Spleen (tissue), 11 donors: ENCODE results near the gene RPTOR. TPM values are rescaled to one million over a fixed set of nuclear protein-coding genes. Genes with fewer than 3 reads are reported as not detected.
A peak's percentile ranks its signal among the peaks of the same experiment; 100 is the strongest.

Experiments
- DNase-seq: peaks from one replicate; pipeline ENCODE4 v3.0.0-alpha.2; 2020
- H3K27ac ChIP-seq, 8 donors: fragments of 200-600 bp; sonication (generic) in 7 of 8; 1 replicate in 4 of 8; 2 replicates in 4 of 8; pipeline versions ENCODE4 v1.5.0 to v1.8.0; 2016 to 2021; ENCODE audit warnings: inconsistent platforms in 4 of 8, mild to moderate bottlenecking in 4 of 8, moderate library complexity in 1 of 8
- H3K27me3 ChIP-seq, 7 donors: fragments of 200-600 bp; sonication (generic) in 6 of 7; replicated peaks in 1 of 7; 1 replicate in 4 of 7; 2 replicates in 3 of 7; pipeline versions ENCODE4 v1.5.0 to v1.8.0; 2016 to 2021; ENCODE audit warnings: inconsistent platforms in 3 of 7, mild to moderate bottlenecking in 1 of 7
- H3K36me3 ChIP-seq, 6 donors: fragments of 200-600 bp; sonication (generic) in 5 of 6; 1 replicate in 4 of 6; 2 replicates in 2 of 6; pipeline versions ENCODE4 v1.5.0 to v1.8.0; 2016 to 2021; ENCODE audit warnings: inconsistent platforms in 2 of 6
- H3K4me1 ChIP-seq, 6 donors: fragments of 200-600 bp; sonication (generic) in 5 of 6; 1 replicate in 3 of 6; 2 replicates in 3 of 6; pipeline versions ENCODE4 v1.5.0 to v1.8.0; 2016 to 2021; ENCODE audit warnings: inconsistent platforms in 3 of 6
- H3K4me3 ChIP-seq, 8 donors: fragments of 200-600 bp; sonication (generic) in 7 of 8; 1 replicate in 4 of 8; 2 replicates in 4 of 8; pipeline versions ENCODE4 v1.5.0 to v1.8.0; 2016 to 2021; ENCODE audit warnings: inconsistent platforms in 4 of 8, mild to moderate bottlenecking in 4 of 8, moderate library complexity in 2 of 8
- H3K9me3 ChIP-seq, 8 donors: fragments of 200-600 bp; sonication (generic) in 7 of 8; 1 replicate in 4 of 8; 2 replicates in 4 of 8; pipeline versions ENCODE4 v1.5.0 to v1.8.0; 2016 to 2021; ENCODE audit warnings: inconsistent platforms in 4 of 8
- POLR2A ChIP-seq, 3 donors: fragments of 450-650 bp; IDR thresholded peaks; one replicate each; pipeline ENCODE4 v1.5.1; 2017; ENCODE audit warnings: antibody characterized with exemption in 3 of 3, mild to moderate bottlenecking in 1 of 3
- POLR2AphosphoS5 ChIP-seq, 3 donors: sonication (generic); formaldehyde crosslinking; IDR thresholded peaks; one replicate each; pipeline ENCODE4 v1.5.1; 2017; ENCODE audit warnings: antibody characterized with exemption in 3 of 3
- WGBS, 5 donors: extraction: QIAGEN DNeasy Blood & Tissue Kit in 3 of 5; methylation state at CpG; one replicate each; pipeline versions ENCODE4 v1.1.5 to v1.1.7; 2013 to 2018; 5-methylcytosine and 5-hydroxymethylcytosine counted together
- intact Hi-C: fragments of 100-400 bp; cut with DNase I; formaldehyde crosslinking; loops from one replicate; pipeline ENCODE4 v1.15.0; 2023; ENCODE audit warnings: low total_unique reads
- polyA plus RNA-seq, 3 donors: library from polyadenylated mRNA; stranded (reverse); fragments of 200-250 nt; gene quantifications; one replicate each; pipeline ENCODE4 v1.2.1, GENCODE V29; 2013
- total RNA-seq, 7 donors: library from RNA; depleted of rRNA in 3 of 7; stranded (reverse); fragments of >200 nt in 3 of 7; fragmentation: NEBNext Ultra II Directional in 4 of 7; extraction: Animal tissue kit (Norgen Biotek cat#: 25700) in 4 of 7; gene quantifications; one replicate each; pipeline versions ENCODE4 v1.1.0 to v1.2.1, GENCODE V29; 2016 to 2021
- TF ChIP-seq, protein P1 (sequence below), 11 experiments: fragments of 200-600 bp in 7 of 11; fragments of 450-650 bp in 4 of 11; sonication (generic) in 4 of 11; IDR thresholded peaks in 8 of 11; conservative IDR thresholded peaks in 3 of 11; 1 replicate in 7 of 11; 2 replicates in 4 of 11; pipeline versions ENCODE4 v1.4.0 to v1.8.0; 2016 to 2021; ENCODE audit warnings: antibody characterized with exemption in 11 of 11, inconsistent platforms in 4 of 11, mild to moderate bottlenecking in 1 of 11
- donor health status: healthy with polysubstance abuse.
- donor health status: DM: no; HTN: no; CAD: no; lungs with moderate emphysema.
- donor health status: DM: no; HTN: no; CAD: no.
- donor health status: Bipolar disorder and iron deficiency.
- donor health status: healthy.
- donor health status: DM: no; HTN: no; CAD: no.
- donor health status: DM: yes; HTN: yes; CAD: no.

The RPTOR gene
- total and polyA plus RNA-seq, 10 donors = 3.1 to 61.2 (median 40.7) TPM

DNA sequence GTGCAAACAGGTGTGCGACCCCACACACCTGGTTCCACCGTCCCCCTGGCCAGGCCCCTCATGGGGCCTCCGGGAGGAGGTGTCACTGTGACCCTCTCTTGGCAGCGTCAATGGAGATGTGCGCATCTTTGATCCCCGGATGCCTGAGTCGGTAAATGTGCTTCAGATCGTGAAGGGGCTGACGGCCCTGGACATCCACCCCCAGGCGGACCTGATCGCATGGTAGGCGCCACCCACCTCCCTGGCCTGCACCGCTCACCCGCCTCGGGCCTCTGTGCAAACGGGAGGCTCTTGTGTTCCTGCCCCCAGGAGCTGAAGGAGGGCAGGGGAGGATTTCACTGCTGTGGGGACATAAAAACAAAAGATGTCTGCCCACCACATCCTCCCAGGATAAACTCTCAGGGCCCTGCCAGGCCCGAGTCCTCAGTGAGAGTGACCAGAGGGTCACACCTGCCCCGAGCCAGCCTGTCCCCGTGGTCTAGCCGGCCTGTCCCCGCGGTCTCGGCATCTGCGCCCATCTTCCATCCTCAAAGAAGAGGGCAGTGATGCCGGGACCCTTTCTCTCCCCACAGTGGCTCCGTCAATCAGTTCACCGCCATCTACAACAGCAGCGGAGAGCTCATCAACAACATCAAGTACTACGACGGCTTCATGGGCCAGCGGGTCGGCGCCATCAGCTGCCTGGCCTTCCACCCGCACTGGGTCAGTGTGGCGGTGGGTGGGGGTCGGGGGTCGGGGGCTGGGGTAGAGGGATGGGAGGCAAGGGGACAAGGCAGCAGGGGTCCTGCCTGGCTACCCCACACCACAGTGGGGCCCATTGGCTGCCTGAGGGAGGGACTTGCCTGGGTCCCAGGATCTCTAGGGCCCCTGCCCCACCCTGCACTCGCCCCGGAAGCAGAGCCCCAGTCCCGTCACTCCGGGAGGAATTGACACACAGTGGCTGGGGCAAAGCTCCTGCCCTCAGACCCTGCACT is 418.0 kb downstream of the RPTOR start:
- H3K36me3 ChIP-seq = peaks cover 0 to 65% (median 22%) of the 10 kb centered on the region in 6 donors
- H3K27me3 ChIP-seq = no peaks in the 10 kb centered on the region
- peaks cover 7 to 42% (median 25%) of the 10 kb centered on the region in 6 donors for H3K4me1 ChIP-seq
- TF ChIP-seq POLR2AphosphoS5 (IDR thresholded peaks at IDR 0.05) (peak in 1 of 3 donors; percentile 15), POLR2A (IDR thresholded peaks at IDR 0.05) (no peak)
- DNase-seq = peak; percentile 67
- no peaks in the 10 kb centered on the region for H3K9me3 ChIP-seq
- intact Hi-C loops = no loop called here
- H3K4me3 ChIP-seq = no peak overlapping the region
- H3K27ac ChIP-seq = peak overlapping the region in 2 of 8 donors; percentile 1 to 36
- 91 to 98% (median 93%) methylated on average over 32 to 41 of the region's 41 CpGs for WGBS, 5 donors

DNA sequence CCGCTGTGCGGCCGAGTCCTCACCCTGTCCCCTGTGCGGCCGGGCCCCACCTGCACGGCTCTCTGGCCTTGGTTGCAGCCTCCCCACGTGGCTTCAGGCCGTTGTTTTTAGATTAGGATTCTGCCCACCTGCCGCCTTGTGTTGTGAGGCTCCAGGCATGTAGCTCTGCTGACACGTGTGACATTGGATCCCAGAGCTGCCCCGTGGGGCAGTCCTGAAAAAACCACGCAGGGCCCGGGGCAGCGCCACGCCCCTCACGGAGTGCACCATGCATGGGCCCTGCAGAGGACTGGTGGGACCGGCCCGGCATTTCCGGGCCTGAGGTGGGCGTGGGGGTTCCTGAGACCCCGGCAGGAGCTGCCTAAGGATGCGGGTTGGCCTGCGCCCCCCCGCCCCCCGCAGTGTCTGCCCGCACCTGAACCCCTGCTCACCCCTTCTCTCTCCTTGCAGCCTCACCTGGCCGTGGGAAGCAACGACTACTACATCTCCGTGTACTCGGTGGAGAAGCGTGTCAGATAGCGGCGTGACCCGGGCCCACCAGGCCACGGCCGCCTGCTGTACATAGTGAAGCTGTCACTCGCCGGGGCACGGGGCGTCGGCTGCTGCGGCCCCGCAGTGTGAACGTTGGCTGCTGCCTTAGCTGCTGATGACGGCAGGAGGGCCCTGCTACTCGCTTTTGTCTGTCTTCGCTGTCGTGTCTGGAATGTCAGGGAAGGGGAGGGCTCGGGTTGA is 419.3 kb downstream of the RPTOR start:
- no peaks in the 10 kb centered on the region for H3K9me3 ChIP-seq
- peak; percentile 66 for DNase-seq
- WGBS, 5 donors = 90 to 95% (median 91%) methylated on average over 39 to 49 of the region's 49 CpGs
- H3K4me1 ChIP-seq = peaks cover 8 to 50% (median 31%) of the 10 kb centered on the region in 6 donors
- H3K4me3 ChIP-seq = no peak overlapping the region
- peaks cover 0 to 64% (median 22%) of the 10 kb centered on the region in 6 donors for H3K36me3 ChIP-seq
- intact Hi-C loops = no loop called here
- no peak for TF ChIP-seq POLR2A (IDR thresholded peaks at IDR 0.05)
- TF ChIP-seq POLR2AphosphoS5 (IDR thresholded peaks at IDR 0.05) = no peak
- TF ChIP-seq, protein P1, sequence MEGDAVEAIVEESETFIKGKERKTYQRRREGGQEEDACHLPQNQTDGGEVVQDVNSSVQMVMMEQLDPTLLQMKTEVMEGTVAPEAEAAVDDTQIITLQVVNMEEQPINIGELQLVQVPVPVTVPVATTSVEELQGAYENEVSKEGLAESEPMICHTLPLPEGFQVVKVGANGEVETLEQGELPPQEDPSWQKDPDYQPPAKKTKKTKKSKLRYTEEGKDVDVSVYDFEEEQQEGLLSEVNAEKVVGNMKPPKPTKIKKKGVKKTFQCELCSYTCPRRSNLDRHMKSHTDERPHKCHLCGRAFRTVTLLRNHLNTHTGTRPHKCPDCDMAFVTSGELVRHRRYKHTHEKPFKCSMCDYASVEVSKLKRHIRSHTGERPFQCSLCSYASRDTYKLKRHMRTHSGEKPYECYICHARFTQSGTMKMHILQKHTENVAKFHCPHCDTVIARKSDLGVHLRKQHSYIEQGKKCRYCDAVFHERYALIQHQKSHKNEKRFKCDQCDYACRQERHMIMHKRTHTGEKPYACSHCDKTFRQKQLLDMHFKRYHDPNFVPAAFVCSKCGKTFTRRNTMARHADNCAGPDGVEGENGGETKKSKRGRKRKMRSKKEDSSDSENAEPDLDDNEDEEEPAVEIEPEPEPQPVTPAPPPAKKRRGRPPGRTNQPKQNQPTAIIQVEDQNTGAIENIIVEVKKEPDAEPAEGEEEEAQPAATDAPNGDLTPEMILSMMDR (IDR thresholded peaks at IDR 0.05 in 8 of 11, conservative IDR thresholded peaks at IDR 0.05 in 3 of 11) = no peak
- H3K27me3 ChIP-seq = no peaks in the 10 kb centered on the region
- peak overlapping the region in 2 of 8 donors; percentile 47 to 88 for H3K27ac ChIP-seq

DNA sequence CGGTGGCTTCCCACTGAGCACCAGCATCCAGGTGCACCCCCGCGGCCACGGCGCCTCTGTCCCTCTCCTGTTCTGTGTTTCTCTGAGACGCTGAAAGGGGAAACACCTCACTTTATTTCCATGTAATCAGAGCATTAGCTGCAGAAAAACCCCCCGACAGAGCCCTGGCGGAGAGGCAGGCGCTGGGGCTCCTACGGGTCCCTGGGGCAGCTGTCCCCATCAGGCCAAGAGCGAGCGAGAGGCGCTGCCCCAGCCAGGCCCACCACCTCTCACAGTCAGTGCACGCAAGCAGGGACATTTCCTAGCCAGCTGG is 419.9 kb downstream of the RPTOR start:
- H3K36me3 ChIP-seq = peaks cover 0 to 64% (median 22%) of the 10 kb centered on the region in 6 donors

More for the DNA sequence above, 419.9 kb downstream of the RPTOR start:
- intact Hi-C loops = no loop called here
- 70 to 84% (median 81%) methylated on average over 11 to 14 of the region's 14 CpGs for WGBS, 5 donors
- no peak for DNase-seq
- Histone ChIP-seq H3K9me3 (no peaks in the 10 kb centered on the region), H3K4me1 (peaks cover 8 to 50% (median 31%) of the 10 kb centered on the region in 6 donors), H3K4me3 (no peak overlapping the region), H3K27me3 (no peaks in the 10 kb centered on the region), H3K27ac (peak overlapping the region in 3 of 8 donors; percentile 39 to 88 (median 47))
- no peak for TF ChIP-seq POLR2A (IDR thresholded peaks at IDR 0.05)
- TF ChIP-seq POLR2AphosphoS5 (IDR thresholded peaks at IDR 0.05) = no peak
- TF ChIP-seq, protein P1 (IDR thresholded peaks at IDR 0.05 in 8 of 11, conservative IDR thresholded peaks at IDR 0.05 in 3 of 11) = no peak
